ENCODE results near the gene IGFBP4. TPM values are rescaled to one million over a fixed set of nuclear protein-coding genes. Genes with fewer than 3 reads are reported as not detected.

IGFBP4 gene
- total and polyA plus RNA-seq, 2 experiments from 2014 or later, result 44.9 to 183 TPM

DNA sequence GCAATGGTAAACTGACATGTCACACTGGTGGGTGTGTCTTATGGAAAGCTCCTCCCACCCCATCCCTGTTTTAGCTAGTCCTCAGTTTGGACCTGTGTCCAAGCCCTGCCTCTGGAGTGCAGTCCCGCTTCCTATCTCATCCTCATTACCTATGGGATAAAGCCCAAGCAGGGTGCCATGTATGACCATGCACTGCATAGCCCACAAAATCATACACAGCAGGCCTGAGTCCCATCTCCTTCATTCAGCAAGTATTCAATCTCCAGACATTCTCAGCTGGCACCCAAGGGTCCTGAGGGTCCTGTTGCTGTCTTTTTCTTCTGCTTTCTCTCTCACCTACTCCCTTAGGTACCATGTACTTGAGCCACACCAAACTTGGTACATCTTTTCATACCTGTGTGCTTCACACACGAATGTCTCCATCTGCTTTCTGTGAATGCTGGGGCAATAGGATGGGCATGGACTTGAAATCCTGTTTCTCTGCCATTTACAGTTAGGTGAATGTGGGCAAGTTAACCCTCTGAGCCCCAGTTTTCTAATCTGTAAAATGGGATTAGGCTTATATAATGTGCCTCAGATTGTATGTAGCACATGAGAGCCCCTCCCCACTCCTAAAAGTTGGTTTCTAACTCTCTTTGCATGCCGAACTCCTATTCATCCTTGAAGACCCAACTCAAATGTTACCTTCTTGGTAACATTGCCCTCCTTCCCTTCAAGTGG lies 29.6 kb downstream of the IGFBP4 start:
- Histone ChIP-seq H2AFZ (no peak overlapping the region), H4K20me1 (ENCODE audit: insufficient read depth, poor library complexity, severe bottlenecking) (no peaks in the 10 kb centered on the region), H3K27ac (no peak overlapping the region), H3K4me2 (no peak overlapping the region), H3K9me3 (ENCODE audit: low read depth) (no peaks in the 10 kb centered on the region), H3K4me1 (ENCODE audit: insufficient read depth) (peaks cover 11% of the 10 kb centered on the region), H3K9me2 (replicated peaks; ENCODE audit: insufficient read depth) (no peaks in the 10 kb centered on the region), H3K27me3 (no peaks in the 10 kb centered on the region), H3K4me3 (no peak overlapping the region), H3K36me3 (replicated peaks; ENCODE audit: insufficient read depth, low read depth) (no peaks in the 10 kb centered on the region), H3K79me2 (no peaks in the 10 kb centered on the region)
- DNase-seq (ENCODE audit: low spot score), result no peak
- WGBS (ENCODE audit: low lambda C conversion rate, missing lambda C conversion rate), result 93% methylated on average over 3 of the region's 3 CpGs
- TF ChIP-seq CTCF (IDR thresholded peaks at IDR 0.05; ENCODE audit: poor library complexity), result no peak
- TF ChIP-seq EZH2 (IDR thresholded peaks at IDR 0.05; ENCODE audit: borderline replicate concordance), result no peak
- no peak for TF ChIP-seq EZH2phosphoT487 (IDR thresholded peaks at IDR 0.05; ENCODE audit: low read depth, severe bottlenecking, unreplicated experiment)

GRCh38 chr17:40473573-40474365 lies 30.5 kb downstream of the IGFBP4 start:
- no peaks in the 10 kb centered on the region for H3K36me3 ChIP-seq (replicated peaks; ENCODE audit: insufficient read depth, low read depth)
- no peak overlapping the region for H3K4me3 ChIP-seq
- no peak overlapping the region for H2AFZ ChIP-seq
- H3K9me3 ChIP-seq (ENCODE audit: low read depth), result no peaks in the 10 kb centered on the region
- DNase-seq (ENCODE audit: low spot score), result no peak
- no peak overlapping the region for H3K4me2 ChIP-seq
- H3K27ac ChIP-seq, result no peak overlapping the region
- no peaks in the 10 kb centered on the region for H3K9me2 ChIP-seq (replicated peaks; ENCODE audit: insufficient read depth)
- no peaks in the 10 kb centered on the region for H3K79me2 ChIP-seq
- no peaks in the 10 kb centered on the region for H4K20me1 ChIP-seq (ENCODE audit: insufficient read depth, poor library complexity, severe bottlenecking)
- no peaks in the 10 kb centered on the region for H3K27me3 ChIP-seq
- 80% methylated on average over 16 of the region's 16 CpGs for WGBS (ENCODE audit: low lambda C conversion rate, missing lambda C conversion rate)
- TF ChIP-seq EZH2 (IDR thresholded peaks at IDR 0.05; ENCODE audit: borderline replicate concordance), result no peak
- TF ChIP-seq EZH2phosphoT487 (IDR thresholded peaks at IDR 0.05; ENCODE audit: low read depth, severe bottlenecking, unreplicated experiment), result no peak
- TF ChIP-seq CTCF (IDR thresholded peaks at IDR 0.05; ENCODE audit: poor library complexity), result no peak
- peaks cover 11% of the 10 kb centered on the region for H3K4me1 ChIP-seq (ENCODE audit: insufficient read depth)

GRCh38 chr17:40474419-40475002 lies 31.3 kb downstream of the IGFBP4 start:
- H4K20me1 ChIP-seq (ENCODE audit: insufficient read depth, poor library complexity, severe bottlenecking), result no peaks in the 10 kb centered on the region
- no peak for TF ChIP-seq CTCF (IDR thresholded peaks at IDR 0.05; ENCODE audit: poor library complexity)
- TF ChIP-seq EZH2 (IDR thresholded peaks at IDR 0.05; ENCODE audit: borderline replicate concordance), result no peak
- TF ChIP-seq EZH2phosphoT487 (IDR thresholded peaks at IDR 0.05; ENCODE audit: low read depth, severe bottlenecking, unreplicated experiment), result no peak
- H3K4me1 ChIP-seq (ENCODE audit: insufficient read depth), result peaks cover 11% of the 10 kb centered on the region
- no peaks in the 10 kb centered on the region for H3K79me2 ChIP-seq
- whole genome bisulfite sequencing (ENCODE audit: low lambda C conversion rate, missing lambda C conversion rate), result 74% methylated on average over 9 of the region's 9 CpGs
- H3K27ac ChIP-seq, result peak overlapping the region; percentile 8
- H3K4me2 ChIP-seq, result no peak overlapping the region
- H3K36me3 ChIP-seq (replicated peaks; ENCODE audit: insufficient read depth, low read depth), result no peaks in the 10 kb centered on the region
- H2AFZ ChIP-seq, result no peak overlapping the region
- H3K9me2 ChIP-seq (replicated peaks; ENCODE audit: insufficient read depth), result no peaks in the 10 kb centered on the region
- no peaks in the 10 kb centered on the region for H3K9me3 ChIP-seq (ENCODE audit: low read depth)
- no peak overlapping the region for H3K4me3 ChIP-seq
- DNase-seq (ENCODE audit: low spot score), result peak; percentile 59
- no peaks in the 10 kb centered on the region for H3K27me3 ChIP-seq

Measured in hepatocyte (in vitro differentiated cells).